ENCODE data around the gene SEC31B.
A peak's percentile ranks its signal among the peaks of the same experiment; 100 is the strongest.

Gene SEC31B

DNA sequence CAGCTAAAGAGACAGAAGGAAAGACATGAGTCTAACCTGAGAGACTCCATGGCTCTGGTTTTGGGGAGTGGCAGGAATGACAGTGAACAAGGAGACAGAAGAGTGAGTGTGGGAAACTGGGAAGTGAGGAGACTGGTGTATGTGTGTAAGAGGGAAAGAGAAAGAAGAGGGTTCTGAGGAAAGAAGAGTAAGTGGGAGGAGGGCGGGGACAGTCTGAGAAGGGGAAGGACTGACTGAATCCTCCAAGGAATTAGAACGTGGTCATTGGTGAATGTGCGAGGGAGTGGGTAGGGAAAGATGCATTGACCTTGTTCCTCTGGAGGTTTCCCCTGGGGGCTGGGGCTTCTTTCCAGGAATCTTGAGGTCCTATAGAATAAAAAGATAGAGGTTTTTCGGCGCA is 30.3 kb downstream of the SEC31B start:
- DNase-seq, result no peak

GRCh38 chr10:100487529-100487928 is 32.1 kb downstream of the SEC31B start:
- no peak for DNase-seq

DNA sequence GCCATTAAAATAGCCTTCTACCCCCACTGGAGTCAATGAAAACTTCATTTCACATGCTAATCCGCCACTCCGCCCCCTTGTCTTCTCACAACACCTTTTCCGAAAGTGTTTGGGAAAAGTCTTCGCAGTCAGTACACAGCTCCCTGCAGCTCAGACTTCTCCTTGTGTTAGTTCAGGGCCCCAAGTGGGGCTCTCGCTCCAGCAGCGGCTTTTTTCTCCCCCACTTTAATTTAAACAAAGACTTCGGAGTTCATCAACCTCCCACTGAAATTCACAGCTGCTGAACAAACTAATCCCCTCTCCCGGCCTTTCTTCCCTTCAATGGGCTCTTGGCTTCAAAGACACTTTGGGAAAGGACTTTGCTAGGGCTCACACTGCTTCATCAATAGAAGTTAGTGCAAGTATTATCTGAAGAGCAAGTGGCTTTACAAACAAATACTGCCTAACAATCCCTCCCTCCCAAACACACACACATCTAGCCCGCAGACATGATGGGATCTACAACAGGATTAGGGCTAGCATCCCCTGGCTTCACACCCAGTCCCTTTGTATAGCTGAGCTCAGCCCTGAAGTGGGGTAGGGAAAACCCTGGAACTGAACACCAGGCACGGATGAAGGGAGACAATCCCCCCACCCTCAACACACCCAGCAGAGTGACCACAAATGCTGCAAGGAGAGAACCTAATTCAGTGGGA is 33.7 kb downstream of the SEC31B start:
- no peak for DNase-seq

DNA sequence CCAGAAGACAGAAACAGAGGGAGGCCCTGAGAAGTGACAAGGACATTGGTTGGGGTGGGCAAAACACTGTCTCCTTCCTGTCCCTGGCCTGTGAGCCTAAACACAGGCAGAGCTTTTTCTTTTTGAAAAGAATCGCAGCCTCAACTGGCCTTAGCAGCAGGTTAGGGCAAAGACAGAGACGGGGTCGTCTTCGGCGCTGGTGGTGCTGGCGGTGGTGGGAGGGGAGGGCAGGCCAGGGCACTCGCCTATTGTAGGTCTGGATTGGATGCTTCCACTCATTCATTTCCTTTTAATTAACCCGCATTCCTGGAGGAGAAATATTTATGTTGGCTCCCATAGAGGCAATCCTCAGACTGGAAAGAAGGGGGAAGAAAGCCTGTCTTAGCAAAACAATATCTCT is 34.3 kb downstream of the SEC31B start:
- no peak for DNase-seq

DNA sequence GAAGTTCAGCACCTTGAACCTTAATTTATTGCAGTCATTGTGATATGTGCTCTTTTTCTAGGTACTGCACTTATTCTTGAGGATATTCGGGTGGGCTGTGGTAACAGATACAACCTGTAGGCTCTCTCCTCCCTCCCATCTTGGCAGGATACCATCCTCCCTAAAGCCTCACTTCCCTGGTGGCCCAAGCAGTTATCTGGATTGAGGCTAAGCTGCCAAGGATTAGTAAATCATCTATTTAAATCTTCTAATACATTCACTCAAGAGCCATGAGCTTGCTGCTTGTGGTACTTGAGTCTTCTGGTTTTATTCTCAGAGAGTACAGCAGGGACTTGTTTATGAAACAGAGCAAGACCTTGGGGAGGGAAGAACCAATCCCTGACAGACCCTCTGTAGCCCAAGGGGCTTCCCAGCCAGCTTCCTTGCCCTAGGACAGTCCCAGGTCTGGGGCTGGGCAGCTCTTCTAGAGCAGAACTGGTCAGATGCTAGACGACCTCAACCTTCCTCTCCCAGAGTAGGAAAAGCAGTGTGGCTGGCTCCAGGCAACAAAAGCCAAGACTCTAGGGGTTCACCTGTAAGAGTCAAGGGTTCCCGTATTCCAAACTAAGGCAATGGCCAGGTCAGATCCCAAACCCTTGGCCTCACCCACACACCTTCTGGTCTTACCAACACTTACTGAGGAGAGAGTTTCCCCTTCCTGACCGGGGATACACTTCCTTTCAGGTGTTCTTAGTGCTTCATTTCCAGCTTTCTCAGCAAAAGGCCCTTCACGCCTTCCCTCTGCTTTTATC is 35.6 kb downstream of the SEC31B start:
- DNase-seq, result no peak

DNA sequence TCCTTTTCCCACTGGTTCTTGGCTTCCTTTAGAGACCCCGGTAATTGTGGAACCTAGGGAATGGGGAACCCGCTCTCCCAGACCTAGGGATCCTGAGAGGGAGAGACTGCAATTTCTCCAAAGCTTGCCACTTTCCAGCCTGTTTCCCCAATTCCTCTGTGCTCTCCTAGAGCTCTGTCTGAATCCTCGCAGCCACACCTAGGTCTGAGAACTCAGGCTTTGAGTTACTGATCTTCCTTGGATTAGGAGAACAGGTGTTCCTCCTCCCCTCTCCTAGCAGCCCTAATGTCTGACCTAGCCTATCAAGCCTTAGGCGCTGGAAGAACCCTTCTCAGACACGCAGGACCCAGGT is 36.9 kb downstream of the SEC31B start:
- DNase-seq, result no peak

DNA sequence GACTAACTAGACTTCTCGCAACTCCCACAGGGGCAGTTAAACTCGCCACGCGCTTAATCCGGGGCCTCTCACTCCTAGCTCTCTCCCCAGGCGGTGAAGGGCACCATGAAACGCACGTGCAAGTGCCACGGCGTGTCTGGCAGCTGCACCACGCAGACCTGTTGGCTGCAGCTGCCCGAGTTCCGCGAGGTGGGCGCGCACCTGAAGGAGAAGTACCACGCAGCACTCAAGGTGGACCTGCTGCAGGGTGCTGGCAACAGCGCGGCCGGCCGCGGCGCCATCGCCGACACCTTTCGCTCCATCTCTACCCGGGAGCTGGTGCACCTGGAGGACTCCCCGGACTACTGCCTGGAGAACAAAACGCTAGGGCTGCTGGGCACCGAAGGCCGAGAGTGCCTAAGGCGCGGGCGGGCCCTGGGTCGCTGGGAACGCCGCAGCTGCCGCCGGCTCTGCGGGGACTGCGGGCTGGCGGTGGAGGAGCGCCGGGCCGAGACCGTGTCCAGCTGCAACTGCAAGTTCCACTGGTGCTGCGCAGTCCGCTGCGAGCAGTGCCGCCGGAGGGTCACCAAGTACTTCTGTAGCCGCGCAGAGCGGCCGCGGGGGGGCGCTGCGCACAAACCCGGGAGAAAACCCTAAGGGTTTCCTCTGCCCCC is 37.4 kb downstream of the SEC31B start:
- DNase-seq, result peak; percentile 34

DNA sequence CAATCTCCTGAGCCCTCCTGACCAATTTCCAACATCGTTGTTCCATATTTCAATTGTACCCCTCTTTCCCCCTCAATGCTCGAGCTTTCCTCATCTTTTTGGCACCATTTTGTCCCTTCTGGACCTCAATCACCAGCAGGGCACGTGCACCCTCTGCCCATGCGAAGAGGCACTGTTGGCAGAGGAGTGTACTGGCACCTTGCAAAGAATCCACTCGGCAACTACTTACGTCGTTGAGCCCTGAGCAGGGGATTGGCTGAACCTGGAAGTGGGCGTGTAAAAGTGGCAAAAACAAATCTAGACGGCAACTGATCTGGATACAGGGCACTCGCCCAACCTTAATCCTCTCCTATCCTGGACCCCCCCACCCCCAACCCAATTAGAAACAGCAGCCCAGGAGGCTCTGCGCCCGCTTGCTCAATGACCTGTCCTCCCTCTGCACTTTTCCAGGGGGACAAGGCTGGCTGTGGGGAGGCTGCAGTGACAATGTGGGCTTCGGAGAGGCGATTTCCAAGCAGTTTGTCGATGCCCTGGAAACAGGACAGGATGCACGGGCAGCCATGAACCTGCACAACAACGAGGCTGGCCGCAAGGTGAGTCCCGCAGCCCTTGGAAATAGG is 38.1 kb downstream of the SEC31B start:
- peak; percentile 60 for DNase-seq

GRCh38 chr10:100480002-100480401 is 39.7 kb downstream of the SEC31B start:
- DNase-seq, result no peak

DNA sequence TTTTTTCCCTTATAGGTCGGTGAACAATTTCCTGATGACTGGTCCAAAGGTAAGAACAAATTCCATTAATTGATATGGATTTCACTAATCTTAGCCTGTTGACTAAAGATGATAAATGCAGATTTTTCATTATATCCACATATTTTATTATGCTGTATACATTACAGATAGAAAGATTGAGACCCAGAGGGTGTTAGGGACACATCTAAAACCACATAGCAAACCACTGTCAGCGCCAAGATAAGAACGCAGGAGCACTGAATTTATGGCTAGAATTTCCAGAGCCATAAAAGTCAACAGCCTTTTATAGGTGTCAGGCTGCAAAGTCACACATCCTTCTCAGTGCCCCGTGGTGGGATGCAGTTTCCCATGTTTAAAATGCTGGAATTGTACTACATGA is 40.6 kb downstream of the SEC31B start:
- no peak for DNase-seq

- no peak for DNase-seq
These were observed 41.7 kb downstream of the SEC31B start for GRCh38 chr10:100477970-100478369.

DNA sequence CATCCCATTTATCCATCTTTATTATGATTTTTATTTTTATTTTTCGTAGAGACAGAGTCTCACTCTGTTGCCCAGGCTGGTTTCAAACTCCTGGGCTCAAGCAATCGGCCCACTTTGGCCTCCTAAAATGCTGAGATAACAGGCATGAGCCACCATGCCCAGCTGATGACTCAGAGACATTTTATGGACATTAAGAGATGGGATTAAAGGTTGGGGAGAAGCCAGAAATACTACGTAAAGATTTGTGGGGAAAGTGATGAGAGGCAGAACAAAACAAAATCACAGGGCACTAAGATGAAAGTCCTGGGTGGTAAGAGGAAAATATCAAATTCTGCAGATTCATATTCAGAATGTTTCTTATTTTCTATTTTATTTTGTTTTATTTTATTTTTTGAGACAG is 49.3 kb downstream of the SEC31B start:
- DNase-seq, result no peak

- DNase-seq, result no peak
These were observed 49.9 kb downstream of the SEC31B start for GRCh38 chr10:100469756-100470155.

DNA sequence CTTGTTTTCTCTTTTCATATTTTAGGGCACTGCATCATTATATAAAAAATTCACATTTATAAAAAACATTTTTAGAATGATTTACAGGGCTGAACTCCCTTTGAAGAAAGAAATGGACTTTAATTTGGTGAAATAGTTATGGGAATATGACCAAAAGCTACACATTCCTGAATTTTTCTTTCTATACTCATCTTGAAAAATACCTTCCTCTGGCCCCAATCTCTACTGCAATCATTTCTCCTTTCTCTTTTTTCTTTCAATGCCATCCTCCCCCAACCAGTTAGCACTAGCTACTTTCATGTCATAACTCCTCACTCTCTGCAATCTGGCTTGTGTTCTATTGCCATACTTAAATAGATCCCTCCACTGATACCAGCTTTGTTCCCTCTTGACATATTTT is 50.7 kb downstream of the SEC31B start:
- DNase-seq, result no peak

DNA sequence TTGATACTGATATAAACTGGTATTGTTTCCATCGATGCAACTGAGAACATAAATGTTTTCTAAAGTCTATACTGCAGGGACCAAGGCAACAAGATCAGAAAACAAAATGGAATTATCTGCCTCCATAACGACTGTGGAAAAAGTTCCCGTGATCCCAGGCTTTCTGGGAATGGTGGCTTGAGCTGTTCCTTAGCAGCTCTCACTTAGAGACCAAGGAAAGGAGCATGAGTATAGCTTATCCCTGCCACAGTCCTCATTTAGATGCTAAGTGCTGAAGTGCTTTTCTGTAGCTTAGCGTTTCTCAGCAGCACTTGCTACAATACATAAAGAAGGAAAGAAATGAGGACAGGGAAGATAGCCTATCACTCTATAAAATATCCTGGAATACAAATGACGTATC is 51.3 kb downstream of the SEC31B start:
- DNase-seq, result no peak

DNA sequence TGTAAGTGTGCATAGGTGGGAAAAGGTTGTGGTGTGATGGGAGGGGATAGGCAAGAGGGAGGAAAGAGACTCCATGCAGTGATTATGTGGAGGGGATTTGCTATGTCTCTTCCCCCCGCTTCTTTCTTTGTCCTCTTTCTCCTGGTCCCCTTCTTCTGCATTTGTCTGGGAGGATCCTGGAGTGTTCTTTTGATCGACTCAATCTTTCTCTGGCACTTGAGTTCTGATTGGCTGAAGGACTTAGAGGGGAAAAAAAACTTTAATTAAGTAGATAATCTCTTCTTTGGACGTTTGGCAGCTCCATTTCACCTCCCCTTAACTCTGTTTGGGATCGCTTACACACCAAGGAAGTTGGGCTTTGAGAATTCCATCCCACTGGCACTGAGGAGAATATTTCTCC is 57.0 kb downstream of the SEC31B start, which contains the start of gene WNT8B:
TSS of gene WNT8B (plus strand) at position 301 of the 400 bp plus-strand sequence. CDS start 160 bp downstream, outside the sequence.
- no peak for DNase-seq

DNA sequence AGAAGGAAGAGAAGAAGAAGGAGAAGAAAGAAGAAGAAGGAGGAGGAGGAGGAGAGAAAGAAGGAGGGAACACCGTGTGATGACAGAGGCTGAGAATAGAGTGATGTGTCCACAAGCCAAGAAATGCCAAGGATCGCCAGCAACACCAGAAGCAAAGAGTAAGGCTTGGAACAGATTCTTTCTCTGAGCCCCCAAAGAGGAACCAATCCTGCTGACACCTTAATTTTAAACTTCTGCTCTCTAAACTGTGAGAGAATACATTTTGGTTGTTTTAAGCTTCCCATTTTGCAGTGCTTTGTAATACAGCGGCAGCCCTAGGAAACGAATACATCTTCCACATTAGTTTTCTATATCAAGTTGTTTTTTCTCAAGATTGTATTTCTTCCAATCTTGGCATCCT is 70.7 kb downstream of the SEC31B start:
- no peak for DNase-seq

- no peak for DNase-seq
These were observed 72.0 kb downstream of the SEC31B start for GRCh38 chr10:100447663-100448062.

DNA sequence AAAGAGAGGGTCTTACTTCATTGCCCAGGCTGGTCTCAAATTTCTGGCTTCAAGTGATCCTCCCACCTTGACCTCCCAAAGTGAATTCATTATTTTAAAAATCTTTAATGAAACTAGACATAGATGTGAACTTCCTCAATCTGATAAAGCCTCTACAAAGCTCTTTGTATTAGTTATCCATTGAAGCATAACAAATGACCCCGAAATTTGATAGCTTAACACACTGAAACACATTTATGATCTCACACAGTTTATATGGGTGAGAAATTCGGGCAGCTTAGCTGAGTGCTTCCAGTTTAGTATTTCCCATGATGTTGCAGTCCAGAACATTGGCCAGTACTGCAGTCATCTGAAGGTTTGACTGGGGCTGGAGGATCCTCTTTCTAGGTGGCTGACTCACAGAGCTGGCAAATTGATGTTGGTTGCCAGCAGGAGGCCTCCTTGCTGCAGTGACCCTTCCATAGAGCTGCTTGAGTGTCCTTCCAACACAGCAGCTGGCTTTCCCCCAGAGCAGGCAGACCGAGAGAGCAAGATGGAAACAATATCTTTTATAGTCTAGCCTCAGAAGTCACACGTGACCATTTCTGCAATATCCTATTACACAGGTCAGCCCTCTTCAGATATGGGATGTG is 73.4 kb downstream of the SEC31B start:
- DNase-seq, result no peak

DNA sequence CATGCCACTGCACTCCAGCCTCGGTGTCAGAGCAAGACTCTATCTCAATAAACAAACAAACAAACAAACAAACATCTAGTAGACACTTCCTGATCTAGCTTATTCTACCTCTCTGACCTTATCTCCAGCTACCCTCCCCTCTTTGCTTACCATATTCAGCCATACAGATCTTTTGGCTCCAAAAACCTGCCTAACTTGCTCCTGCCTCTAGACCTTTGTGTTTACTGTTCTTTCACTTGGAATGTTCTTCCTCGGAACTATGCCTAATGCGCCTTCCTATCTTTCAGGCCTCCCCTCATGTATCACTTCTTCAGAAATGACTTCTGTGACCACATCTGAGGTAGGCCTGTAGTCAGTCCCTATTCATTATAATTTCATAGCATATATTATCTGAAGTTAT is 77.1 kb downstream of the SEC31B start:
- DNase-seq, result no peak

DNA sequence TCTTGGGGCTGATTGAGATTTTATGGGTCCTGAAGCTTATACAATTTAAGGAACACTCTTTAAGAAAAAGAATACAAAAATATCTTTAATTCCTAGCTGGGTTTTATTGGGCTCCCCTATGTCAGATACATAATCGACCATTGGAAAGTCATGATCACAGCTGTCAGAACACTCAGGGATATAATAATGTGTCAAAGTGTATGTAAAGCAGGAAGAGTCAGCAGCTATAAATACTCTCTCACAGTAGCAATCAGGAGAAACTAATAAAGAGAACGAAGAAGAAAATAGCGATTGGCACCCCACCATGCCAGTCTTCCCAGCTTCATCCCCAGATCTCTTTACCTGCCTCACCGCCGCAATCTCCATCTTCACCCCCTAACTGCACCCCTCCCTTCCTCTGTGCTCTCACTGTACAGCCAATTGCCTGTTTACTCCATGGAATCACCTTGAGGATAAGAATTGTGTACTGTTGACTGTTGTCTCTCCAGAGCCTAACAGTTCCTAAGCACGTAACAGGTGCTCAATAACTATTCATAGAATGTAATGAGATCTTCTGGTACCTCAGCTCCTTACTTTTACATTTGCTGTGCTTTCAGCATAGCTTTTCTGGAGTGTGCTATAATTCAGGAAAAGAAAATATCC is 80.9 kb downstream of the SEC31B start:
- DNase-seq, result no peak

All from SHP77 treated with DMSO at 0.1 percent for 48 hours (cell line).